Esophagus squamous epithelium (tissue), 5 donors: ENCODE measurements around the gene SRPK1. TPM values are rescaled to one million over a fixed set of nuclear protein-coding genes. Genes with fewer than 3 reads are reported as not detected.

ENCODE experiments used
- DNase-seq: peaks from one replicate; lab custom pipeline; 2025; lab: John Stamatoyannopoulos, UW
- H3K27ac ChIP-seq, 4 donors: fragments of 200-600 bp; sonication (generic); one replicate each; pipeline ENCODE4 v1.5.1; 2016 to 2019; ENCODE audit warnings: mild to moderate bottlenecking in 1 of 4
- H3K27me3 ChIP-seq, 4 donors: fragments of 200-600 bp; sonication (generic); 1 replicate in 3 of 4; 2 replicates in 1 of 4; pipeline versions ENCODE4 v1.5.1 to v1.6.0; 2017 to 2021; ENCODE audit warnings: antibody characterized with exemption in 1 of 4
- H3K36me3 ChIP-seq, 3 donors: fragments of 200-600 bp; sonication (generic); one replicate each; pipeline ENCODE4 v1.5.1; 2016 to 2019
- H3K4me1 ChIP-seq, 3 donors: fragments of 200-600 bp; sonication (generic); one replicate each; pipeline ENCODE4 v1.5.1; 2017 to 2019
- H3K4me3 ChIP-seq, 4 donors: fragments of 200-600 bp; sonication (generic); 1 replicate in 3 of 4; 2 replicates in 1 of 4; pipeline ENCODE4 v1.5.1; 2016 to 2019; ENCODE audit warnings: mild to moderate bottlenecking in 2 of 4, moderate library complexity in 1 of 4
- H3K9me3 ChIP-seq, 3 donors: fragments of 200-600 bp; sonication (generic); one replicate each; pipeline ENCODE4 v1.5.1; 2016 to 2019
- CTCF ChIP-seq, 6 experiments: fragments of 450-650 bp in 4 of 6; fragments of 200-600 bp in 2 of 6; sonication (generic) in 2 of 6; IDR thresholded peaks; one replicate each; pipeline ENCODE4 v1.5.1; 2016 to 2019; ENCODE audit warnings: antibody characterized with exemption in 6 of 6, mild to moderate bottlenecking in 4 of 6, moderate library complexity in 4 of 6
- POLR2A ChIP-seq, 4 donors: fragments of 450-650 bp; IDR thresholded peaks; one replicate each; pipeline ENCODE4 v1.6.1; 2017; ENCODE audit warnings: antibody characterized with exemption in 4 of 4, mild to moderate bottlenecking in 4 of 4, moderate library complexity in 3 of 4
- WGBS, 2 donors: methylation state at CpG; one replicate each; pipeline ENCODE4 v1.1.5; 2018; 5-methylcytosine and 5-hydroxymethylcytosine counted together
- intact Hi-C: fragments of 100-400 bp; cut with DNase I; formaldehyde crosslinking; loops from one replicate; pipeline ENCODE4 v1.15.0; 2022
- total RNA-seq, 4 donors: library from RNA; depleted of rRNA; stranded (reverse); fragments of >200 nt; gene quantifications; one replicate each; pipeline ENCODE4 v1.1.0, GENCODE V29; 2016
- donor health status: DM: yes; HTN: yes; CAD: no.

The SRPK1 gene
- total RNA-seq, 4 donors from 2014 or later = 66.1 to 109 (median 86.5) TPM

DNA sequence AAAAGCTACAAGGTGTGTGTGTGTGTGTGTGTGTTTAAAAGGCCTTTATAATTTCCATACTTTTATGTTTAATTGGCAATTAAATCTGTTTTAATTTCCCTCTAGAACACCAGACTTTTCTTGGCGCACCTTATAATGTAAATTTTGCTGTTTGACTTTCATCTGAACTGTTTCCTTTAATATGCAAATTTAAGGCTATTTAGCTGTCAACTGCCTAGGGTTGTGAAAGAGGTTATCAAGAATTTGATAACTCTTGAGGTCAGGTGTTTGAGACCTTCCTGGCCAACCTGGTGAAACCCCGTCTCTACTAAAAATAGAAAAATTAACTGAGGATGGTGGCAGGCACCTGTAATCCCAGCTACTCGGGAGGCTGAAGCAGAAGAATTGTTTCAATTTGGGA lies 119.8 kb downstream of the SRPK1 start:
- no peak for DNase-seq
- TF ChIP-seq CTCF (IDR thresholded peaks at IDR 0.05) (no peak), POLR2A (IDR thresholded peaks at IDR 0.05) (no peak)
- no peak overlapping the region for H3K4me3 ChIP-seq
- intact Hi-C loops = no loop called here
- H3K9me3 ChIP-seq = no peaks in the 10 kb centered on the region
- H3K4me1 ChIP-seq = peaks cover 3 to 9% (median 6%) of the 10 kb centered on the region in 3 donors
- H3K36me3 ChIP-seq = no peaks in the 10 kb centered on the region
- H3K27me3 ChIP-seq = peaks cover 0 to 38% (median 0%) of the 10 kb centered on the region in 4 donors
- H3K27ac ChIP-seq = no peak overlapping the region
- 44 to 72% methylated on average over 3 of the region's 3 CpGs for WGBS, 2 donors

DNA sequence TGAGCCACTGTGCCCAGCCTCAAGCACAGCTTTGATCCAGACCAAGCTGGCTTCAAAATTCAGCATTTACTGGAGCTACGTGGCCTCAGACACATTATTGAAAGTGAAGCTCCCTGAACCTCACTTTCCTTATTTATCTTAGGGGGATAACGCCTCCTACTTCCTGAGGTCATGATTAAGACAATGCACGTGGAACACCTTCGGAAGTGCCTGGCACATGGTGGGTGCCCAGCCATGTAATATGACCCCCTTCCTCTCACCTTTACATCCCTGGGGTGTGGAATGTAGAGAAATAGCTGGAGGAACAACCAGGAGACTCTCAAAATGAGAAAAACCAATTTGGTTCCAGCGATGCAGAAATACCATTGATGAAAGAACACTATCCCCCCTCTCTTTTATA lies 122.2 kb downstream of the SRPK1 start:
- Histone ChIP-seq H3K36me3 (no peaks in the 10 kb centered on the region), H3K27me3 (peaks cover 0 to 37% (median 0%) of the 10 kb centered on the region in 4 donors), H3K4me3 (no peak overlapping the region), H3K27ac (no peak overlapping the region), H3K4me1 (no peaks in the 10 kb centered on the region), H3K9me3 (no peaks in the 10 kb centered on the region)
- no peak for DNase-seq
- intact Hi-C loops = no loop called here
- no peak for TF ChIP-seq POLR2A (IDR thresholded peaks at IDR 0.05)
- no peak for TF ChIP-seq CTCF (IDR thresholded peaks at IDR 0.05)
- 65 to 72% methylated on average over 5 of the region's 5 CpGs for WGBS, 2 donors

DNA sequence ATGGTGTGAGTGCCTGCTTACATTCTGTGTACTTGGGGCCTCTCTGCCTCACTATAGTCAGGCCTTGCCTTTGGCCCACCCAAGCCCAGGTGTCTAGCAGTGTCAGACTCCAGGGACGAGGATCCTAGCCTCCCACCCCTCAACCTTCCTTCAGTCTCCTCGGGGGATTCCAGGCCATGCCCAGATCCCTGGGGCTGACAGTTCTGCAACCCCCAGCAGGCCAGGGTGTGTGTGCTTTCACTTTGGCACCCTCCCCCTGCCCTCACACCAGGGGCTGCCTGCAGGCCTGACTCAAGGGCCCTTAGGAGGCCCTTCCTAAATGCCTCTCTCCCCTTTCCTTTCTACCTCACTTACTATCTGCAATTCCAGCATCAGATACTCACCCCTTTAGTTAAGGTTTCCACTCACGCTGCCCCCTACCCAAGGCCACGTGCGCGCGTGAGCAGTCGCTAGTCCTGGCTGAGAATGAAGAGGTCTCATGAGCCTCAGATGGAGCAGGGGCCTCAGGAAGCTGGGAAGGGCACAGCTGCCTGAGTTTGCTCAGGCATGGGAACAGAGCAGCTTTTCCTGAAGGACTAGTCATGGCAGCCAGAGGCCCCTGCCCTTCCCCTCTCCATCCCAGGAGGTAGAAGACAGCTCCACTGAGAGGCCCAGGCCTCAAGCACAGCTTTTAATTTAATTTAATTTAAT lies 122.9 kb downstream of the SRPK1 start:
- no peaks in the 10 kb centered on the region for H3K4me1 ChIP-seq
- no peaks in the 10 kb centered on the region for H3K9me3 ChIP-seq
- H3K27me3 ChIP-seq = peaks cover 0 to 42% (median 0%) of the 10 kb centered on the region in 4 donors
- intact Hi-C loops = no loop called here
- no peak for TF ChIP-seq CTCF (IDR thresholded peaks at IDR 0.05)
- TF ChIP-seq POLR2A (IDR thresholded peaks at IDR 0.05) = no peak
- DNase-seq = no peak
- H3K27ac ChIP-seq = no peak overlapping the region
- 74 to 92% methylated on average over 3 to 8 of the region's 8 CpGs for WGBS, 2 donors
- H3K4me3 ChIP-seq = no peak overlapping the region
- no peaks in the 10 kb centered on the region for H3K36me3 ChIP-seq

DNA sequence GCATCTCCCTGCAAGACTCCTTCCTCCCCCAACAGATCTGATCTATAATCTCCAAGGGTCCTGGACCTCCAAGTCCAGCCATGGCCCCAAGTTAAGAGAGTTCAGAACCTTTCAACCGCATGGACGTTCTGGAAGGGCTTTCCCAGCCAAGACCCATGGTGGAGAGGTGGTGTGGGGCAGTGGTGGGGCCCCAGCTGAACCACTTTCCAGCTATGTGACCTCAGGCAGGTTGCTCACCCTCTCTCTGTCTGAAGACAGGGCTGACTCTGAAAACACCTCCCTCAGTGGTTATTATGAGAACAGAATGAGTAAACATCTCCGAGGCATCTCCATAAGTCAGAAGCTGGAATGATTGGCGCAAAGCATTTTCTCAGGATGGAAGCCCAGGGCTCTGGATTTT lies 124.7 kb downstream of the SRPK1 start:
- peaks cover 0 to 58% (median 0%) of the 10 kb centered on the region in 4 donors for H3K27me3 ChIP-seq
- H3K4me1 ChIP-seq = no peaks in the 10 kb centered on the region
- DNase-seq = no peak
- no peak overlapping the region for H3K27ac ChIP-seq
- no peaks in the 10 kb centered on the region for H3K9me3 ChIP-seq
- no peaks in the 10 kb centered on the region for H3K36me3 ChIP-seq
- intact Hi-C loops = no loop called here
- TF ChIP-seq CTCF (IDR thresholded peaks at IDR 0.05) (no peak), POLR2A (IDR thresholded peaks at IDR 0.05) (no peak)
- H3K4me3 ChIP-seq = no peak overlapping the region
- 74 to 79% methylated on average over 4 of the region's 4 CpGs for WGBS, 2 donors

GRCh38 chr6:35795453-35796071 lies 125.3 kb downstream of the SRPK1 start:
- Histone ChIP-seq H3K27me3 (peaks cover 0 to 65% (median 0%) of the 10 kb centered on the region in 4 donors), H3K36me3 (no peaks in the 10 kb centered on the region), H3K4me3 (no peak overlapping the region), H3K4me1 (no peaks in the 10 kb centered on the region), H3K9me3 (no peaks in the 10 kb centered on the region), H3K27ac (no peak overlapping the region)
- WGBS, 2 donors = 77 to 79% methylated on average over 10 to 11 of the region's 11 CpGs
- intact Hi-C loops = no loop called here
- no peak for TF ChIP-seq POLR2A (IDR thresholded peaks at IDR 0.05)
- TF ChIP-seq CTCF (IDR thresholded peaks at IDR 0.05) = no peak
- DNase-seq = no peak
